Hepatocyte (in vitro differentiated cells): ENCODE measurements around the gene FRMPD1. TPM values are rescaled to one million over a fixed set of nuclear protein-coding genes. Genes with fewer than 3 reads are reported as not detected.

Source experiments
- DNase-seq: peaks from one replicate; pipeline ENCODE4 v3.0.0-alpha.2; 2016; ENCODE audit warnings: low spot score
- H2AFZ ChIP-seq: fragments of 200-600 bp; sonication (generic); 2 replicates; pipeline ENCODE4 v1.6.0; 2016; ENCODE audit warnings: antibody characterized with exemption, mild to moderate bottlenecking
- H3K27ac ChIP-seq: fragments of 200-600 bp; sonication (generic); 2 replicates; pipeline ENCODE4 v1.5.1; 2016; ENCODE audit warnings: mild to moderate bottlenecking
- H3K27me3 ChIP-seq: fragments of 200-600 bp; sonication (generic); 2 replicates; pipeline ENCODE4 v1.6.1; 2016
- H3K36me3 ChIP-seq: fragments of 200-600 bp; sonication (generic); replicated peaks from 2 replicates; pipeline ENCODE4 v1.5.1; 2016; ENCODE audit warnings: low read depth; ENCODE audit not compliant: insufficient read depth
- H3K4me1 ChIP-seq: fragments of 200-600 bp; sonication (generic); 2 replicates; pipeline ENCODE4 v1.5.1; 2016; ENCODE audit warnings: mild to moderate bottlenecking, moderate library complexity; ENCODE audit not compliant: insufficient read depth
- H3K4me2 ChIP-seq: fragments of 200-600 bp; sonication (generic); 2 replicates; pipeline ENCODE4 v1.6.0; 2016
- H3K4me3 ChIP-seq: fragments of 200-600 bp; sonication (generic); 2 replicates; pipeline ENCODE4 v1.5.1; 2016; ENCODE audit warnings: mild to moderate bottlenecking
- H3K79me2 ChIP-seq: fragments of 200-600 bp; sonication (generic); 2 replicates; pipeline ENCODE4 v1.6.0; 2017; ENCODE audit warnings: mild to moderate bottlenecking
- H3K9me2 ChIP-seq: fragments of 200-600 bp; sonication (generic); replicated peaks from 2 replicates; pipeline ENCODE4 v1.6.0; 2017; ENCODE audit warnings: mild to moderate bottlenecking; ENCODE audit not compliant: insufficient read depth
- H3K9me3 ChIP-seq: fragments of 200-600 bp; sonication (generic); 2 replicates; pipeline ENCODE4 v1.5.1; 2016; ENCODE audit warnings: low read depth, mild to moderate bottlenecking
- H4K20me1 ChIP-seq: fragments of 200-600 bp; sonication (generic); 2 replicates; pipeline ENCODE4 v1.6.0; 2016; ENCODE audit warnings: mild to moderate bottlenecking; ENCODE audit not compliant: insufficient read depth, poor library complexity, severe bottlenecking
- CTCF ChIP-seq: fragments of 200-600 bp; sonication (generic); IDR thresholded peaks from 2 replicates; pipeline ENCODE4 v1.5.1; 2016; ENCODE audit warnings: antibody characterized with exemption, mild to moderate bottlenecking; ENCODE audit not compliant: poor library complexity
- EZH2 ChIP-seq: fragments of 200-600 bp; sonication (generic); IDR thresholded peaks from 2 replicates; pipeline ENCODE4 v1.6.1; 2016; ENCODE audit warnings: antibody characterized with exemption, mild to moderate bottlenecking, borderline replicate concordance
- EZH2phosphoT487 ChIP-seq: fragments of 200-600 bp; sonication (generic); IDR thresholded peaks from one replicate; pipeline ENCODE4 v1.6.1; 2018; ENCODE audit warnings: antibody characterized with exemption, mild to moderate bottlenecking, low read depth, moderate library complexity; ENCODE audit not compliant: unreplicated experiment, severe bottlenecking
- WGBS: methylation state at CpG from one replicate; pipeline ENCODE4 v1.1.6; 2016; ENCODE audit warnings: low lambda C conversion rate; ENCODE audit errors: missing lambda C conversion rate; 5-methylcytosine and 5-hydroxymethylcytosine counted together
- polyA plus RNA-seq: library from polyadenylated mRNA; unstranded; fragments of >200 nt; fragmentation: Nextera tagmentation; extraction: Ambion mirVana; gene quantifications from 2 replicates; pipeline ENCODE4 v1.2.1, GENCODE V29; 2016
- total RNA-seq: library from RNA; depleted of rRNA; stranded (reverse); fragments of >200 nt; gene quantifications from 2 replicates; pipeline ENCODE4 v1.2.3, GENCODE V29; 2014

FRMPD1 gene
- total and polyA plus RNA-seq, 2 experiments from 2014 or later = 0.10 to 0.36 TPM

GRCh38 chr9:37787059-37787458 lies 136.3 kb downstream of the FRMPD1 start:
- Histone ChIP-seq H3K27me3 (no peaks in the 10 kb centered on the region), H3K4me3 (no peak overlapping the region), H2AFZ (no peak overlapping the region), H3K9me2 (no peaks in the 10 kb centered on the region), H4K20me1 (no peaks in the 10 kb centered on the region), H3K79me2 (peaks cover 25% of the 10 kb centered on the region), H3K9me3 (no peaks in the 10 kb centered on the region), H3K4me2 (no peak overlapping the region), H3K27ac (no peak overlapping the region), H3K4me1 (peaks cover 8% of the 10 kb centered on the region), H3K36me3 (no peaks in the 10 kb centered on the region)
- WGBS = 86% methylated on average over 32 of the region's 45 CpGs
- DNase-seq = no peak
- TF ChIP-seq EZH2phosphoT487 = no peak
- no peak for TF ChIP-seq EZH2
- no peak for TF ChIP-seq CTCF

GRCh38 chr9:37788332-37788731 lies 137.6 kb downstream of the FRMPD1 start:
- H3K9me3 ChIP-seq = no peaks in the 10 kb centered on the region
- no peaks in the 10 kb centered on the region for H3K9me2 ChIP-seq
- no peaks in the 10 kb centered on the region for H3K36me3 ChIP-seq
- no peak overlapping the region for H3K27ac ChIP-seq
- DNase-seq = no peak
- no peaks in the 10 kb centered on the region for H4K20me1 ChIP-seq
- 83% methylated on average over 6 of the region's 6 CpGs for WGBS
- TF ChIP-seq CTCF (no peak), EZH2 (no peak), EZH2phosphoT487 (no peak)
- H3K27me3 ChIP-seq = no peaks in the 10 kb centered on the region
- peaks cover 16% of the 10 kb centered on the region for H3K79me2 ChIP-seq
- no peak overlapping the region for H3K4me2 ChIP-seq
- peaks cover 8% of the 10 kb centered on the region for H3K4me1 ChIP-seq
- no peak overlapping the region for H2AFZ ChIP-seq
- no peak overlapping the region for H3K4me3 ChIP-seq

- H3K4me3 ChIP-seq = no peak overlapping the region
- DNase-seq = no peak
- H4K20me1 ChIP-seq = no peaks in the 10 kb centered on the region
- H3K4me1 ChIP-seq = no peaks in the 10 kb centered on the region
- peaks cover 3% of the 10 kb centered on the region for H3K79me2 ChIP-seq
- no peaks in the 10 kb centered on the region for H3K27me3 ChIP-seq
- no peaks in the 10 kb centered on the region for H3K9me3 ChIP-seq
- no peak overlapping the region for H2AFZ ChIP-seq
- TF ChIP-seq EZH2phosphoT487 (no peak), CTCF (no peak), EZH2 (no peak)
- no peaks in the 10 kb centered on the region for H3K9me2 ChIP-seq
- H3K27ac ChIP-seq = no peak overlapping the region
- WGBS = 94% methylated on average over 2 of the region's 2 CpGs
- H3K36me3 ChIP-seq = no peaks in the 10 kb centered on the region
- no peak overlapping the region for H3K4me2 ChIP-seq
These were observed 139.3 kb downstream of the FRMPD1 start for GRCh38 chr9:37790096-37790495.

GRCh38 chr9:37792122-37792521 lies 141.4 kb downstream of the FRMPD1 start:
- 70% methylated on average over 5 of the region's 5 CpGs for WGBS
- no peaks in the 10 kb centered on the region for H3K9me3 ChIP-seq
- no peak for DNase-seq
- H3K79me2 ChIP-seq = no peaks in the 10 kb centered on the region
- no peaks in the 10 kb centered on the region for H4K20me1 ChIP-seq
- no peaks in the 10 kb centered on the region for H3K27me3 ChIP-seq
- H2AFZ ChIP-seq = no peak overlapping the region
- no peak overlapping the region for H3K4me2 ChIP-seq
- TF ChIP-seq CTCF = no peak
- no peak for TF ChIP-seq EZH2
- no peak for TF ChIP-seq EZH2phosphoT487
- H3K4me3 ChIP-seq = no peak overlapping the region
- no peaks in the 10 kb centered on the region for H3K4me1 ChIP-seq
- H3K9me2 ChIP-seq = no peaks in the 10 kb centered on the region
- no peak overlapping the region for H3K27ac ChIP-seq
- H3K36me3 ChIP-seq = no peaks in the 10 kb centered on the region
